Activated naive CD8-positive, alpha-beta T cell (primary cell): Measurements from ENCODE around the gene VASH2.
"Not testable (repeated sequence)": the region's sequence is repeated elsewhere in the genome, so short reads cannot be mapped to it uniquely, and the experiment has no call there.

ENCODE experiments used
- H3K27ac Mint-ChIP-seq: one replicate; pipeline ENCODE4 v1.8.0; 2021; ENCODE audit warnings: mixed read lengths
- H3K27me3 Mint-ChIP-seq: one replicate; pipeline ENCODE4 v1.8.0; 2021; ENCODE audit warnings: mixed read lengths
- H3K36me3 Mint-ChIP-seq: one replicate; pipeline ENCODE4 v1.8.0; 2021; ENCODE audit warnings: mixed read lengths
- H3K4me1 Mint-ChIP-seq: one replicate; pipeline ENCODE4 v1.8.0; 2021; ENCODE audit warnings: low read depth, mixed read lengths
- H3K4me3 Mint-ChIP-seq: one replicate; pipeline ENCODE4 v1.8.0; 2021; ENCODE audit warnings: mild to moderate bottlenecking, mixed read lengths
- H3K9me3 Mint-ChIP-seq: one replicate; pipeline ENCODE4 v1.8.0; 2021; ENCODE audit warnings: low read depth, mixed read lengths

Gene VASH2

DNA sequence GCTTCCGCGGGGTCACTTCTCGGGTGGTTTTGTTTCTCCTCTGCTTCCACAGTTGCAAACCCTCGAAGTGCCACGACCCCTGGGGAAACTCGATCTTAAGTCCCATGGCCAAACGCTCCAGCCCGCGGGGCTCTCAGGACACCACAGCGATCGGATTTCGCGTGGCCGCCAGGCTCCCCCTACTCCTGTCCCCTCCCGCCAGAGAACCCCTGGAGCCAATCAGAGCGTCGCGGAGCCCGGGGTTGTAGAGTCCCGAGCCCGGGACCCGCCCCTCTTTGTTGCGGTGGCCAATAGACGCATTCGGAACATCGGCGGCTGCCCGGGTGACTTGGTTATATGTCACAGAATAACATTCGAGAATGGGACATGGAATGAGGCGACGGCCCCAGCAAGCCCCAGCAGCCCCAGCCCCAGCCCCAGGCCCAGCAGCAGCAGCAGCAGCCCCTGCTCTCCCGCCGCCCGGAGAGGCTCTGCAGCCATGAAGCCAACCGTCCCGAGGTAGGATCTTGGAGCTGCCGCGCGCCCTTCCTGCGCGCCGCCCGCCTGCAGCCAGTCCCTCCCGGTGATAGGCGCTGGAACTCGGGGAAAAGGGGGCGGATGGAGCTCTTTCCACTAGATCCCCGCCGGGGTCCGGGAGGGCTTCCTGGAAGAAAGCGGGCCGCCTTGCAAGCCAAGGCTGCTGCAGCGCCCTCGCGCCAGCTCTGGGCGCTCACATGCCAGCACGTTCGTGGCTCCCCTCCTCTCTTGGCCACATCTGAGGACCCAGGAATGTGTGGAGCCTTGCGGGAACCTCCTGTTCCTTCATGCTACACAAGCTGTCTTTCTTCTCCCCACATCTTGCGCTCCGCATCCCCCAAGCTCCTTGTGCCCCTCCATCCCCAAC lies at the start of gene VASH2:
TSS of gene VASH2 (plus strand) at position 299 of the 883 bp plus-strand sequence. CDS start 1,002 bp downstream, outside the sequence.
- no peak within 1 kb of the TSS for H3K27ac Mint-ChIP-seq
- H3K4me3 Mint-ChIP-seq, result peak within 1 kb of the TSS; percentile 79
- peaks cover 8% of the 10 kb centered on the region for H3K9me3 Mint-ChIP-seq
- H3K4me1 Mint-ChIP-seq, result peaks cover 7% of the 10 kb centered on the region
- peaks cover 25% of the 10 kb centered on the region for H3K27me3 Mint-ChIP-seq
- H3K36me3 Mint-ChIP-seq, result no peaks in the 10 kb centered on the region

GRCh38 chr1:212901290-212901689 lies 49.1 kb upstream of the VASH2 start:
- Mint-ChIP-seq H3K27me3 (no peaks in the 10 kb centered on the region), H3K9me3 (peaks cover 41% of the 10 kb centered on the region), H3K27ac (no peak overlapping the region), H3K4me3 (no peak overlapping the region), H3K36me3 (peaks cover 27% of the 10 kb centered on the region), H3K4me1 (no peaks in the 10 kb centered on the region)

DNA sequence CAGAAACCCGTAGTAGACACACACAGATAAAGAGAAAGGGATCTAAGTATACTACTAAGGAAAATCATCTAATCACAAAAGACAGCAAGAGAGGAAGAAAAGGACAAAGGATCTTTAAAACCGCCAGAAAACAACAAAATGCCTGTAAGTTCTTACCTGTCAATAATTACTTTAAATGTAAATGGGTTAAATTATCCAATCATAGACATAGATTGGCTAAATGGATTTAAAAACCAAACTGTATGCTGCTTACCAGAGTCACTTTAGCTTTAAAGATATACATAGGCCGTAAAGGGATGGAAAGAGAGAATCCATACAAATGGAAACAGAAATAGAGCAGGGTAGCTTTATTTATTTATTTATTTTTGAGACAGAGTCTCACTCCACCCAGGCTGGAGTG lies 48.3 kb upstream of the VASH2 start:
- Mint-ChIP-seq H3K4me1 (no peaks in the 10 kb centered on the region), H3K27me3 (no peaks in the 10 kb centered on the region), H3K27ac (no peak overlapping the region), H3K36me3 (peaks cover 26% of the 10 kb centered on the region), H3K4me3 (no peak overlapping the region), H3K9me3 (peaks cover 41% of the 10 kb centered on the region)

- no peak overlapping the region for H3K27ac Mint-ChIP-seq
- H3K9me3 Mint-ChIP-seq, result peaks cover 41% of the 10 kb centered on the region
- no peaks in the 10 kb centered on the region for H3K4me1 Mint-ChIP-seq
- no peaks in the 10 kb centered on the region for H3K27me3 Mint-ChIP-seq
- H3K36me3 Mint-ChIP-seq, result peaks cover 17% of the 10 kb centered on the region
- H3K4me3 Mint-ChIP-seq, result no peak overlapping the region
Measured at GRCh38 chr1:212903664-212904063, 46.7 kb upstream of the VASH2 start.

- not testable (repeated sequence) for H3K4me1 Mint-ChIP-seq, H3K27ac Mint-ChIP-seq, H3K36me3 Mint-ChIP-seq, H3K4me3 Mint-ChIP-seq, H3K27me3 Mint-ChIP-seq
- peaks cover 18% of the 10 kb centered on the region for H3K9me3 Mint-ChIP-seq
Measured at GRCh38 chr1:212908071-212908470, 42.3 kb upstream of the VASH2 start.

GRCh38 chr1:212908971-212909370 lies 41.4 kb upstream of the VASH2 start:
- Mint-ChIP-seq H3K27ac (no peak overlapping the region), H3K27me3 (no peaks in the 10 kb centered on the region), H3K4me3 (no peak overlapping the region), H3K4me1 (no peaks in the 10 kb centered on the region), H3K36me3 (no peaks in the 10 kb centered on the region), H3K9me3 (peaks cover 15% of the 10 kb centered on the region)

DNA sequence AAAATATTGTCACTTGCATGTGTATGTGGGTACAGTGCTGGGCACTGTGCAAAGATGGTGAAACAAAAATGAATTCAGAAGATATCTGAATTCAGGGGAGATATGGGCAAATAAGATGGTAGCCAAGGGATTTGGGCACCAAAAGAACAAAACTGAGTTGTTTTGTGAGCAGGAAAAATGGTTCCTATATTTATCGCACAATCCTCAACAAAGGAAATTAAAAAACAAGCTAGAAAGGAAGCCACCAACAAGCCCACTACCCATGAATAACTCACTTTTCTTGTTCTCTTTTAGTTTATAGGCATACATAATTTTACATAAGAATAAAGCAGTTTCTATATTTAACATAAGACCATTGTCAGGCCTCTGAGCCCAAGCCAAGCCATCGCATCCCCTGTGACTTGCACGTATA lies 40.7 kb upstream of the VASH2 start:
- Mint-ChIP-seq H3K27me3 (no peaks in the 10 kb centered on the region), H3K4me1 (no peaks in the 10 kb centered on the region), H3K9me3 (peaks cover 9% of the 10 kb centered on the region), H3K4me3 (no peak overlapping the region), H3K27ac (no peak overlapping the region), H3K36me3 (no peaks in the 10 kb centered on the region)

- H3K9me3 Mint-ChIP-seq, H3K36me3 Mint-ChIP-seq, H3K4me1 Mint-ChIP-seq, H3K27ac Mint-ChIP-seq, H3K4me3 Mint-ChIP-seq, H3K27me3 Mint-ChIP-seq: not testable (repeated sequence)
Measured at GRCh38 chr1:212910213-212910612, 40.1 kb upstream of the VASH2 start.

- not testable (repeated sequence) for H3K4me3 Mint-ChIP-seq, H3K9me3 Mint-ChIP-seq, H3K27me3 Mint-ChIP-seq, H3K27ac Mint-ChIP-seq, H3K36me3 Mint-ChIP-seq, H3K4me1 Mint-ChIP-seq
Measured at GRCh38 chr1:212913638-212914037, 36.7 kb upstream of the VASH2 start.

GRCh38 chr1:212914110-212914509 lies 36.2 kb upstream of the VASH2 start:
- H3K27me3 Mint-ChIP-seq, H3K27ac Mint-ChIP-seq, H3K36me3 Mint-ChIP-seq, H3K4me3 Mint-ChIP-seq, H3K9me3 Mint-ChIP-seq, H3K4me1 Mint-ChIP-seq: not testable (repeated sequence)

GRCh38 chr1:212914789-212915188 lies 35.6 kb upstream of the VASH2 start:
- H3K9me3 Mint-ChIP-seq, result no peaks in the 10 kb centered on the region
- H3K4me1 Mint-ChIP-seq, result peaks cover 3% of the 10 kb centered on the region
- H3K27ac Mint-ChIP-seq, result no peak overlapping the region
- no peaks in the 10 kb centered on the region for H3K36me3 Mint-ChIP-seq
- H3K4me3 Mint-ChIP-seq, result no peak overlapping the region
- H3K27me3 Mint-ChIP-seq, result no peaks in the 10 kb centered on the region

- Mint-ChIP-seq H3K9me3 (no peaks in the 10 kb centered on the region), H3K4me3 (no peak overlapping the region), H3K36me3 (no peaks in the 10 kb centered on the region), H3K4me1 (peaks cover 3% of the 10 kb centered on the region), H3K27me3 (no peaks in the 10 kb centered on the region), H3K27ac (no peak overlapping the region)
Measured at GRCh38 chr1:212915245-212916091, 34.9 kb upstream of the VASH2 start.

DNA sequence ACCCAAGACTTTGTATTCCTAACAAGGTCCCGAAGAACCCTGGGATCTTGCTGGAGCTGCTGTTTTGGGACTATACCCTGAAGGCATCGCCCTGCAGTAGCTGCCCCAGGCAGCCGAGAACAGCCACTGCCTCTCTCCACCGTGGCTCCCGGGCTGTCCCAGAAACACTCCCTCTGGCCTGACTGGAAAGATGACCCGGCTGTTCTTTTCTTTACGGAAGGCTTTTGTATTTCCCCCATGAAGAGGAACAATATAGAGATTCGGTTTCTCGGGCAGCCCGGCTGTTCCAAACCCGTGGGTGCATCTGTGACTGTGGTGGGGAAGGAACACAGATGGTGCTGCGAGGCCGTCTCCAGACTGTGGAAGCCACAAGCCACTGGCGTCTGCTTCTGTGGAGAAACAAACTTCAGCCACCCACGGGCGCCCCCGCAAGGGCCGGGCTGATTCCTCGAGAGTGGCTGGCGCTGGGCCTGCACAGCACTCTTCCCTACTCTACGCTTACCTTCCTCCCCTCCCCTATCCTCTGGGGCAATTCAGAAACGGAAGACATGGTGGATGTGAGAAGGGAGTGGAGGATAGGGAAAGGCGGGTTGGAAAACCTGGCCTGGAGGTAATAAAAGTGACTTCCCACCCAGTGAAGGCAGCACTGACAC lies 33.7 kb upstream of the VASH2 start:
- H3K9me3 Mint-ChIP-seq, result no peaks in the 10 kb centered on the region
- peaks cover 2% of the 10 kb centered on the region for H3K27me3 Mint-ChIP-seq
- no peak overlapping the region for H3K4me3 Mint-ChIP-seq
- H3K36me3 Mint-ChIP-seq, result no peaks in the 10 kb centered on the region
- no peak overlapping the region for H3K27ac Mint-ChIP-seq
- peaks cover 3% of the 10 kb centered on the region for H3K4me1 Mint-ChIP-seq

DNA sequence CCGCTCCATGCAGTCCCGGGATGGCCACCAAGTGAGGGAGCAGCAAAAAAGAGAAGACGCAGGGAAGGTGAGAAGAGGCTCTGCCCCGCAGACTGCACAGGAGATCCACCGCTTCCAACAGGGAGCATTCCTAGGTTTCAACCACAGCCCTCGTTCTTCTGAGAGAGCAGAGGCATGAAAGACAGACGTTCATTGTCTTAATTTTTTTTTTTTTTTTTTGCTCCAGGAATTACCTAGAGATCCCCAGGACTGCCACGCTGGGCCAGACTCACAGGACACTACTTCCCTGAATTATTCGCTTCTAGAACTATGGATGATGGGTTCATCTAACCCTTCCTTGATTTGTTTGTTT lies 33.2 kb upstream of the VASH2 start:
- no peak overlapping the region for H3K27ac Mint-ChIP-seq
- H3K27me3 Mint-ChIP-seq, result peaks cover 2% of the 10 kb centered on the region
- no peaks in the 10 kb centered on the region for H3K9me3 Mint-ChIP-seq
- no peaks in the 10 kb centered on the region for H3K36me3 Mint-ChIP-seq
- H3K4me1 Mint-ChIP-seq, result peaks cover 3% of the 10 kb centered on the region
- H3K4me3 Mint-ChIP-seq, result no peak overlapping the region

DNA sequence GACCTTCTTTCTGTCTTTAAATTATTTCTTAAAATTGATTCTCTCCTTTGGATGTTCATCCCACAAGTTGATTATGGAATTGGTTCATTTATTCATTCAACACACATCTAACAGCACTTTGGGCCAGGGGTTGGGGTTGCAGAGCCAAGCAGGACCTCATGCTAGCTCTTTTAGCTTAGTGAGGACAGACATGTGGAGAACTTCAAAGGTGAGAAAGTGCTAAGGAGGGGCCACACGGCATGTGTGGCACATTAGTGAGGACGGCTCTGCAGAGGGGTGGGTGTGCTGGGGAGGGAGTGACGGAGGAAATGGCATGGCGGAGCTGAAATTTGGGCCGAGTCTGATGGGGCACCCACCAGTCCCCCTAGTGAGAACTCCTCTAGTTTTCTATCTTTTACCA lies 32.5 kb upstream of the VASH2 start:
- Mint-ChIP-seq H3K9me3 (no peaks in the 10 kb centered on the region), H3K4me3 (no peak overlapping the region), H3K36me3 (no peaks in the 10 kb centered on the region), H3K4me1 (peaks cover 3% of the 10 kb centered on the region), H3K27me3 (peaks cover 4% of the 10 kb centered on the region), H3K27ac (no peak overlapping the region)
